NCI-H774 (cell line): ENCODE data around the gene ACTL6B.

Experiments
- DNase-seq: peaks from one replicate; lab custom pipeline; 2025; lab: John Stamatoyannopoulos, UW

The ACTL6B gene

GRCh38 chr7:100626530-100627237, 29.6 kb downstream of the ACTL6B start:
- peak; percentile 62 for DNase-seq

GRCh38 chr7:100626055-100626454, 30.2 kb downstream of the ACTL6B start:
- no peak for DNase-seq

DNA sequence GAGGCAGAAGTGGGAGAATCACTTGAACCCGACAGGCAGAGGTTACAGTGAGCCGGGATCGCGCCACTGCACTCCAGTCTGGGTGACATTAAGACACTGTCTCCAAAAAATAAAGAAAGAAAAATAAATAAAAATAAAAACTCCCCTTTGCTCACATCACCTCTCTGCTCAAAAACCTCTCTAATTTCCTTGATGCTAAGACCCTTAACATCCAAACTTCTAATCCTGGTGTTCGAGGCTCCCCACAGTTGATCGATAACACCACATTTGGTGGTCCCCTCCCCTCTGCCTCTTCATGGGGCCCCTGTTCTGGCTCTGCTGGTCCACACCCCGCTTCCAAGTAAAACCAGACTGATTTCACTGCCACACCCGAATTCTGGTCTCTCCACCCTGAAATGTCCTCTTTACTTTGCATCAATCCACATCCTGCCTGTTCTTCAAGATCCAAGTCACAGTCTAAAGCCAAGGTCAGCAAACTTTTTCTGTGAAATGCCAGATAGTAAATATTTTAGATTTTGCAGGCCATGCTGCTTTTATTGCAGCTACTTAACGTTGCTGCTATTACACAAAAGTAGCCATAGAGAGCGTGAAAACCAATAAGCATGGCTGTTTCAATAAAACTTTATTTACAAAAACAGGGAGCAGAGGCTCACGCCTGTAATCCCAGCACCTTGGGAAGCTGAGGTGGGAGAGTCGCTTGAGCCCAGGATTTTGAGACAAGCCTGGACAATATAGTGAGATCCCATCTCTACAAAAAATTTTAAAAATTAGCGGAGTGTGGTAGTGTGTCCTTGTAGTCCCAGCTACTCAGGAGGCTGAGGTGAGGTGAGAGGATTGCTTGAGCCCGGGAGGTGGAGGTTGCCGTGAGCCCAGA, 32.1 kb downstream of the ACTL6B start:
- no peak for DNase-seq

- DNase-seq = no peak
Measured at GRCh38 chr7:100621554-100621953, 34.7 kb downstream of the ACTL6B start.

- DNase-seq = no peak
Measured at GRCh38 chr7:100620804-100621203, 35.4 kb downstream of the ACTL6B start.

GRCh38 chr7:100620239-100620638, 36.0 kb downstream of the ACTL6B start:
- no peak for DNase-seq

DNA sequence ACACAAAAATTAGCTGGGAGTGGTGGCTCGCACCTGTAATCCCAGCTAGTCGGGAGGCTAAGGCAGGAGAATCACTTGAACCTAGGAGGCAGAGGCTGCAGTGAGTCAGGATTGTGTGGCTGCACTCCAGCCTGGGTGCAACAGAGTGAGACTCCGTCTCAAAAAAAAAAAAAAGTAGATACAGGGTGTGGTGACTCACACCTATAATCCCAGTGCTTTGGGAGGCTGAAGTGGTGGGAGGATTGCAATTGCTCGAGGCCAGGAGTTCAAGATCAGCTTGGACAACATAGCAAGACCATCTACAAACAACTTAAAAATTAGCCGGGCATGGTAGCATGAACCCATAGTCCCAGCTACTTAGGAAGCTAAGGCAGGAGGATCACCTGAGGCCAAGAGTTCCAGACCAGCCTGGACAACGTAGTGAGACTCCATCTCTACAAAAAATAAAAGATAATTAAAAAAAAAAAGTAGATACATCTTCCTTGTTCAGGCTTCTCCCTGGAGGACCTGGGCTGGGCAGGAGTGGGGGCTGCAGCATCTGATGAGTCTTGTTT, 41.9 kb downstream of the ACTL6B start:
- DNase-seq = no peak

DNA sequence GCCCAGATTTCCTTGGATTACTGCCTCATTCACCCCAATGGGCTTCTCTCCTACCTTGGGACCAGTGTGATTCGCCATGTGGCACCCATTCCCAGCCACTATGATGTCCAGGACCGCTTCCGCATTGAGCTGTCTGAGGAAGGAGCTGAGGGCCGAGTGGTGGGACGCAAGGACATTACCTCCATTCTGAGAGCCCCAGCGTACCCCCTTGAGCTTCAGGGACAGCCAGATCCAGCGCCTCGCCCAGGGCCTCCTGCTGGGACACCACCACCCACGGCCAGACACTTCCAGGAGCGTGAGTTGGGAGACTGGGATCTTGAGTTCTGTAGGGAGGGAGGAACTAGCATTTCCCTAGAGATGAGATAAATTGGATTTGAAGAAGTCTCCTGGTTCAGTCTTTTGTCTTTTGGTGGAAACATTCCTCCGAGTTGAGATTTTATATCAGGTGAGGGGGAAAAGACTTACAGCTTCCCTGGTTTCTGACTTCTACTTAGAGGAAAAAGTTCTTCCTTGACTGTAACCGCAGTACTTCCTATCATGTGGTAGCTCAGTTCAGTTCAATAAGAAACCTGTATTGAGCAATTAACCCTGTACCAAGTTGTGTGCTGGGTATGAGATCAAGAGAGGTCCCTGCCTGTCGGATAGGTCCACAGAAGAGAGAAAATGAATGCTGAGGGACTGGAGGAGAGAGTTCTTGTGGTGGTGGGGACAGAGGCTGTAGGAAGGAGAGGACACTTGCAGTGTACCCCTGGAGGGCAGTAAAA, 42.7 kb downstream of the ACTL6B start:
- no peak for DNase-seq

- no peak for DNase-seq
Measured at GRCh38 chr7:100612730-100613390, 43.4 kb downstream of the ACTL6B start.

DNA sequence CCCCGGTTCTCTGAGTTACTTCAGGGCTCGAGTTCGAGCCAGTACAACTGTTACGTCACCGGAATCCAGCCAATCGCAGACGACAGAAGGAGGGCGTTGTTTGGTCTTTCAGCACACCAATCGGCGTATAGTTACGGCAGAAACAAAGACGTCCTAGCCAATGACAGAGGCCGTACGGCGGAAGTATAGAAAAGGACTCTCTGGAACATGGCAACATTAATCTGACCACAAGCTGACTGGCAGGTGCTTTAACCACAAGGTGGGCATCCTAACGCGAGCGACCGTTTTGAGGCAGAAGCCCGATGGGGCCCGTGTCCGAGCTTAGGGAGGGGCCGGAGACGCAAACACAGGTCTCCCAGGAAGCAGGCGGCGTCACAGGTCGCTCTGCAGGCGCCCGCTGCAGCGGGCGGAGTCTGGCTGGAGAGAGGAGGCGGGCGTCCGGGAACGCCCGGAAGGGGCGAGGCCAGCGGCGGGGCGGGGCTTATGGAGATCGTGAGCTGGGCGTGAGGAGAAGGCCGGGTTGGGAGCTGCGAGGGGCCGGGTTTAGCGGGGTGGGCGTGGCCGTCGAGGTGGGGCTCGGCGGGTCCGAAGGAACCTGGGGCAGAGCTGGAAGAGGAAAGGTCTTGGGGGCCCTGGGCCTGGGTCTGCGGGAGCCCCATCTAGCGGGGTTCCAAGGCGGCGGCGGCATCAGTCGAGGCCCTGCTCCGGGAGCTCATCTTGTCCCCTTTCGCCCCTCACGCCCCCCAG, 44.1 kb downstream of the ACTL6B start, which contains the start of gene MOSPD3:
TSS of gene MOSPD3 (plus strand) at position 558 of the 747 bp plus-strand sequence. CDS start 252 bp downstream, outside the sequence.
- peak; percentile 99 for DNase-seq

GRCh38 chr7:100609958-100610357, 46.3 kb downstream of the ACTL6B start:
- no peak for DNase-seq

- DNase-seq = no peak
Measured at GRCh38 chr7:100607111-100607510, 49.1 kb downstream of the ACTL6B start.

DNA sequence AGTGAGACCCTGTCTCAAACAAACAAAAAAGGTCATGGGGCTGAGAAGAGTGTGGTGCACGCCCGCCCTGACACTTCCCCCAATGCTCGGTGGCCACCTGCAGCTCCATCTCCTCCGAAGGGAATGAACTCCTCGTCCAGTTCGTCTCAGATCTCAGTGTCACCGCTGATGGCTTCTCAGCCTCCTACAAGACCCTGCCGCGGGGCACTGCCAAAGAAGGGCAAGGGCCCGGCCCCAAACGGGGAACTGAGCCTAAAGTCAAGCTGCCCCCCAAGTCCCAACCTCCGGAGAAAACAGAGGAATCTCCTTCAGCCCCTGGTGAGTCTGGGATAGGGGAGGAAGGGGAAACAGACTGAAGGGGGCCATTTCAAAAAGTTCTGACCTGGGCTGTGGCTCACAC, 49.9 kb downstream of the ACTL6B start:
- no peak for DNase-seq

DNA sequence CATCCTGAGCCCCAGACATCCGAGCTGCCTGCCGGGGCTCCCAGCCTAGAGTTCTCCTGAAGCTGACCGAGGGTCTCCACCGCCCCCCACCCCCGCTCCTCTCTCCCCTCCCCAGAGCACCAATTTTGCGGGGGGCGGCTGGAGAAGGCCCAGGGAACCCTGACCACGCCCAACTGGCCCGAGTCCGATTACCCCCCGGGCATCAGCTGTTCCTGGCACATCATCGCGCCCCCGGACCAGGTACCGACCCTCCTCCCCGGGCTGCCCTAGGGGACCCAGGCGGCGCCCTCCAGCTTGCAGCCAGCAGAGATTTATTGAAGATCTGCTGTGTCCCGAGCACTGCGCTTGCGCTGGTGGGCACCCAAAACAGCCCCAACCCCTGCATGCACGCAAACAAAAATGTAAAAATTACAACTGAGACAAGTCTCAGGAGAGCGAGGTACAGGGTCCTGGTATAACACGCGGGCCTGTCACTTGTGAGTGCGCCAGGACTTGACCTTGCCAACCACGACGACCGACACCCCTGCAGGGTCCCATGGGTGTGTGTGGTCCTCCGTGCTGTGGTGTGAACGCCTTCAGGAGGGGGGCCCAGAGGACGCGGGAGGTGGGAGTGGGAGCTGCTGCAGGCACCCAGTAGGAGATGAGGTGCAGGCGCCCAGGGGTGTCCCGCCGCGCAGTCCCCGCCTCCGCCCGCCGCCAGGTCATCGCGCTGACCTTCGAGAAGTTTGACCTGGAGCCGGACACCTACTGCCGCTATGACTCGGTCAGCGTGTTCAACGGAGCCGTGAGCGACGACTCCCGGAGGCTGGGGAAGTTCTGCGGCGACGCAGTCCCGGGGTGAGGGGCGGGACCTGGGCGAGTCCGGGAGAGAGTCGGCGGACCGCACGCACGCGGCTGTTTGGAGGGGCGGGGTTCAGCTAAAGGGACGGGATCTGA, 51.0 kb downstream of the ACTL6B start:
- DNase-seq = no peak

DNA sequence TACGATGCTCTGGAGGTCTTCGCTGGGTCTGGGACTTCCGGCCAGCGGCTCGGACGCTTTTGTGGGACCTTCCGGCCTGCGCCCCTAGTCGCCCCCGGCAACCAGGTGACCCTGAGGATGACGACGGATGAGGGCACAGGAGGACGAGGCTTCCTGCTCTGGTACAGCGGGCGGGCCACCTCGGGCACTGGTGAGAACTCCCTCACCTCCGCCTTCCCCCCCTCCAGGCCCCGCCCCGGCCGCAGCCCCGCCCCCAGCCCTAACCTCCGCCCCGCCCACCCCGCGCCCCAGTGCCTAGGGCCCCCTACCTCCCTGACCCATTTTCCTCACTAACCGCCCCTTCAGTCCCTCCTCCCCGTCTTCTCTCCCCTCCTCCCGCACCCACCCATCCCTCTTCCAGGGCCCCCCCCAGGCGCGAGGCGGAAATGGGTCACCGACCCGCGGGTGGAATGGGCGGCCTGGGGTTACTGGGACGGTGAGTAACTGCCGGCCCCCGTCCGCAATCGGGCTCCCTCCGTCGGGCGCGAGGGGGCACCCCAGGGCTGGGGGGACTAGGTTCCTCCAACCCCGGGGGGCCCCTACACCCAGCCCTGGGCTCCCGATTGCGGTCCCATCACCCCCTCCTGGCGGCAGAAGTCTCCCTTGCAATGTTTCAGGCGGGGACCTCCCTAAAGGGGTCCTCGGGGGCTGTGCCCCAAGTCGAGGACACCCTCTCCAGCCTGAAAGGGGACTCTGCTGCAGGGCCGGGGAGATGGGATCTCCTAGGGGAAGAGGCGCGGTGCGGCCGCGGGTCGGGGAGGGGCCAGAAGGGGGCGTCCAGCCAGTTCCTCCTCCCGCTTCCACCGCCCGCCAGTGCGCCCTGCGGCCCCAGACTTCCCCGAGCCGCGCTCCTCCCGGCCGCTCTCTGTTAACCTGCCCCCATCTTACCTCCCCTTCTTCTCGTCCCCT, 51.9 kb downstream of the ACTL6B start:
- peak; percentile 38 for DNase-seq

GRCh38 chr7:100603726-100604027, 52.6 kb downstream of the ACTL6B start:
- DNase-seq = no peak

DNA sequence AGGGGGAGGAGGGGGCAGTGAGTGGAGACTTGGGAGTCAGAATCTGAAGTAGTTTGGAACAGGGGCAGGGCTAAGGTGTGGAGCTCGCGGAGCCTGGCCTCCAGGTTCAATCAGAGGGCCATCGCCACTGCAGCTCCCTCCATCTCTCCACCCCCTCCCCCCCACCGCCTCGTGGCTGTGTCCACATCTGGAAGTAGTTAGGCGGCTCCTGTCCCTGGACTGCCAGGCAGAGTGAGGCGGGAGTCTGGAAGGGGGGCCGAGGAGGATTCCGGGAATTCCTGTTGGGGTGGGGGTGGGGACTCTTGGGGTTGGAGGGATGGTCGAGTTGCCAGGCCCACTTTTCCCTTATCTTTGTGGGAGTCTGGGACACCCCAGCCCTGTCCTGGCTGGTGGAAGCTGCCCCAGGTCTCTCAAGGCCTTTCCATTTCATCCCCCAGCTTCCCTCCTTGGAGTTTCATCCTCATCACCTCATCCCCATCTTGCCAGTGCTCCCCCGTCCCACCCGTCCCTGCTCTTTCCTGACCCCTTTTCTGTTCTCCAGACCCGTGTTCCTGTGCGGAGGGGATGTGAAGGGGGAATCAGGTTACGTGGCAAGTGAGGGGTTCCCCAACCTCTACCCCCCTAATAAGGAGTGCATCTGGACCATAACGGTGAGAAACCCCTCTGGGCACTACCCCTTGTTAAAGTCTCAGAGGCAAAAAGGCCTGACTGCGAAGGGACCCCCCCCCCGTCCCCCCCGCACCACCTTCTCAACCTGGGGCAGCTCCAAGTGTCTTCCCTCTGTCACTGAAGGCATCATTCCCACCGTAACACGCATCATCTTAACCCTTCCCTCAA, 53.1 kb downstream of the ACTL6B start:
- no peak for DNase-seq

GRCh38 chr7:100600730-100601038, 55.6 kb downstream of the ACTL6B start:
- no peak for DNase-seq
